ENCODE data around the gene CDKN1B. TPM values are rescaled to one million over a fixed set of nuclear protein-coding genes. Genes with fewer than 3 reads are reported as not detected.

Gene CDKN1B
- polyA plus RNA-seq, 1 experiment, result 23.1 TPM

DNA sequence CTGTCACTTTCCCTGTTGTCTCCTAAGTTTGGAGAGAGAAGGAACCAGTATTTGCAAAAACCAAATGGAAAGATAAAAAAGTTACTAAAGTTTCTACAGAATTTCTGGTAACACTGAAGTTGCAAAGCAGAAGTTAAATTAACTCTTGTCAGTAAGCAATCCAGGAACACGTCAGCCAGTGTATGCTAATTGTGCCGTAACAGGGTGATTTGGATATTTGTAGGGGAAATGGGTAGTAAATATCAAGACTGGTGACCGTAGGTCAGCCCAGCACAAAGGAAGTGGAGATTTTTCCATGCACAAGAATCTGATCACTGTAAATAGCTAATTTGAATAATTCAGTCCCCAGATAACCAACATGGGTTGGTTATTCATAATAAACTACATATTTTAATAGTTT is 2.3 kb downstream of the CDKN1B start:
- no peak for DNase-seq (ENCODE audit: low read depth, low spot score)
- H3K27me3 ChIP-seq (ENCODE audit: control insufficient read depth, insufficient read depth, low read length), result no peaks in the 10 kb centered on the region
- ChIA-PET POLR2A (interaction anchor here (1.0 kb wide), 1 partner anchor 17 kb away, joined by 3 read pairs; no protein-coding TSS in a partner anchor), CTCF (interaction anchor here (2.5 kb wide), 1 partner anchor 17 kb away, joined by 12 read pairs; no protein-coding TSS in a partner anchor)
- H3K27ac ChIP-seq (ENCODE audit: low read depth, low read length), result no peak overlapping the region
- peaks cover 9% of the 10 kb centered on the region; the same call in 1 of the 2 replicates for H3K9me3 ChIP-seq (ENCODE audit: control insufficient read depth, insufficient read depth, low read length)
- TF ChIP-seq, protein P1, sequence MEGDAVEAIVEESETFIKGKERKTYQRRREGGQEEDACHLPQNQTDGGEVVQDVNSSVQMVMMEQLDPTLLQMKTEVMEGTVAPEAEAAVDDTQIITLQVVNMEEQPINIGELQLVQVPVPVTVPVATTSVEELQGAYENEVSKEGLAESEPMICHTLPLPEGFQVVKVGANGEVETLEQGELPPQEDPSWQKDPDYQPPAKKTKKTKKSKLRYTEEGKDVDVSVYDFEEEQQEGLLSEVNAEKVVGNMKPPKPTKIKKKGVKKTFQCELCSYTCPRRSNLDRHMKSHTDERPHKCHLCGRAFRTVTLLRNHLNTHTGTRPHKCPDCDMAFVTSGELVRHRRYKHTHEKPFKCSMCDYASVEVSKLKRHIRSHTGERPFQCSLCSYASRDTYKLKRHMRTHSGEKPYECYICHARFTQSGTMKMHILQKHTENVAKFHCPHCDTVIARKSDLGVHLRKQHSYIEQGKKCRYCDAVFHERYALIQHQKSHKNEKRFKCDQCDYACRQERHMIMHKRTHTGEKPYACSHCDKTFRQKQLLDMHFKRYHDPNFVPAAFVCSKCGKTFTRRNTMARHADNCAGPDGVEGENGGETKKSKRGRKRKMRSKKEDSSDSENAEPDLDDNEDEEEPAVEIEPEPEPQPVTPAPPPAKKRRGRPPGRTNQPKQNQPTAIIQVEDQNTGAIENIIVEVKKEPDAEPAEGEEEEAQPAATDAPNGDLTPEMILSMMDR (IDR thresholded peaks at IDR 0.05; ENCODE audit: low read depth, low read length), result no peak
- peak overlapping the region; percentile 96 for H3K4me3 ChIP-seq (ENCODE audit: low read depth, low read length)

DNA sequence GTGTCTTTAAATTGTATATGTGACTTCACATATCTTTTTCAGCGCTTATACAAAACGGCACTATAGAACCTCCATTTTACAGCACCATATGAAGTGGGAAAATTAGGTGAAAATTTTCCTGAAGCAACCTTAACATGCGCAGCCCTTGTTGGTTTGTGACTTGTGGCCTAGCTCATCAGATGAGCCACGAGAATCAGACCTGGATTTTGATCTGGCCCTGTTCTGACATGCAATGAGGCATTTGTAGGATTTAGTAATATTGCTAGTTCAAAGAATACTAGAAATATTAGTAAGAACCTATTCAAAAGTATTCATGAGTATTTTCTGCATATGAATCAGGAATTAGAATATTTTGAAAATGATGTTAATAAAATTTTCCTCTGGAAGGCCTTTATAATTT is 2.9 kb downstream of the CDKN1B start:
- DNase-seq (ENCODE audit: low read depth, low spot score), result no peak
- POLR2A ChIA-PET, result no interaction called here
- Histone ChIP-seq H3K27me3 (ENCODE audit: control insufficient read depth, insufficient read depth, low read length) (no peaks in the 10 kb centered on the region), H3K27ac (ENCODE audit: low read depth, low read length) (no peak overlapping the region), H3K4me3 (ENCODE audit: low read depth, low read length) (peak overlapping the region; percentile 96), H3K9me3 (ENCODE audit: control insufficient read depth, insufficient read depth, low read length) (peaks cover 9% of the 10 kb centered on the region; the same call in 1 of the 2 replicates)
- TF ChIP-seq, protein P1 (IDR thresholded peaks at IDR 0.05; ENCODE audit: low read depth, low read length), result no peak
- CTCF ChIA-PET, result interaction anchor here (2.5 kb wide), 1 partner anchor 17 kb away, joined by 12 read pairs; no protein-coding TSS in a partner anchor

DNA sequence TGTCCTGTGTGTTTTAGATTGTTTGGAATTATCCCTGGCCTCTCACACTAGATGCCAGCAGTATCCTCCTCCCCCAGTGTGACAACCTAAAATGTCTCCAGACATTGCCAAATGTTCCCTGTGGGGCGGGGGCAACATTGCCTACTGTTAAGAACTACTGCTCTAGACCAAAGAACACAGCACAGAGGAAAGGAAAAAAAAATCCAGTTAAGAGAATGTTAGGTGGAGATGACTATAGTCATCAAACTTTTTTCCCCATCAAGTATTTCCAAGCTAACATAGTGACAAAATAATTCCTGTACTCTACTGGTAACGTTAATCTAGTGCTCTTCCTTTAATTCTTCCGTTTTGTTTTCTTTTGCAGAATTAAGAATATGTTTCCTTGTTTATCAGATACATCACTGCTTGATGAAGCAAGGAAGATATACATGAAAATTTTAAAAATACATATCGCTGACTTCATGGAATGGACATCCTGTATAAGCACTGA is 3.5 kb downstream of the CDKN1B start:
- Histone ChIP-seq H3K4me3 (ENCODE audit: low read depth, low read length) (peak overlapping the region; percentile 40), H3K27me3 (ENCODE audit: control insufficient read depth, insufficient read depth, low read length) (no peaks in the 10 kb centered on the region), H3K27ac (ENCODE audit: low read depth, low read length) (no peak overlapping the region), H3K9me3 (ENCODE audit: control insufficient read depth, insufficient read depth, low read length) (peaks cover 9% of the 10 kb centered on the region; the same call in 1 of the 2 replicates)
- POLR2A ChIA-PET, result interaction anchor here (0.6 to 1.2 kb wide), 2 partner anchors 16 to 66 kb away, joined by 3 to 5 read pairs; no protein-coding TSS in a partner anchor
- TF ChIP-seq, protein P1 (IDR thresholded peaks at IDR 0.05; ENCODE audit: low read depth, low read length), result no peak
- DNase-seq (ENCODE audit: low read depth, low spot score), result no peak
- CTCF ChIA-PET, result interaction anchor here (2.0 kb wide), 1 partner anchor 16 kb away, joined by 18 read pairs; no protein-coding TSS in a partner anchor

DNA sequence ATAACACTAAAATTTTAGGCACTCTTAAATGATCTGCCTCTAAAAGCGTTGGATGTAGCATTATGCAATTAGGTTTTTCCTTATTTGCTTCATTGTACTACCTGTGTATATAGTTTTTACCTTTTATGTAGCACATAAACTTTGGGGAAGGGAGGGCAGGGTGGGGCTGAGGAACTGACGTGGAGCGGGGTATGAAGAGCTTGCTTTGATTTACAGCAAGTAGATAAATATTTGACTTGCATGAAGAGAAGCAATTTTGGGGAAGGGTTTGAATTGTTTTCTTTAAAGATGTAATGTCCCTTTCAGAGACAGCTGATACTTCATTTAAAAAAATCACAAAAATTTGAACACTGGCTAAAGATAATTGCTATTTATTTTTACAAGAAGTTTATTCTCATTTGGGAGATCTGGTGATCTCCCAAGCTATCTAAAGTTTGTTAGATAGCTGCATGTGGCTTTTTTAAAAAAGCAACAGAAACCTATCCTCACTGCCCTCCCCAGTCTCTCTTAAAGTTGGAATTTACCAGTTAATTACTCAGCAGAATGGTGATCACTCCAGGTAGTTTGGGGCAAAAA is 4.1 kb downstream of the CDKN1B start:
- Histone ChIP-seq H3K4me3 (ENCODE audit: low read depth, low read length) (no peak overlapping the region; the same call in 1 of the 2 replicates), H3K27ac (ENCODE audit: low read depth, low read length) (no peak overlapping the region), H3K9me3 (ENCODE audit: control insufficient read depth, insufficient read depth, low read length) (peaks cover 9% of the 10 kb centered on the region; the same call in 1 of the 2 replicates), H3K27me3 (ENCODE audit: control insufficient read depth, insufficient read depth, low read length) (no peaks in the 10 kb centered on the region)
- POLR2A ChIA-PET, result interaction anchor here (0.6 to 1.2 kb wide), 2 partner anchors 16 to 66 kb away, joined by 3 to 5 read pairs; no protein-coding TSS in a partner anchor
- TF ChIP-seq, protein P1 (IDR thresholded peaks at IDR 0.05; ENCODE audit: low read depth, low read length), result no peak
- CTCF ChIA-PET, result interaction anchor here (1.9 to 2.0 kb wide), 2 partner anchors 16 to 65 kb away, joined by 5 to 18 read pairs; no protein-coding TSS in a partner anchor
- DNase-seq (ENCODE audit: low read depth, low spot score), result no peak

Data from AG04450 (cell line).